ENCODE results near the gene RND1.
A peak's percentile ranks its signal among the peaks of the same experiment; 100 is the strongest.

The RND1 gene

GRCh38 chr12:48827026-48827425 is 38.6 kb downstream of the RND1 start:
- no peak for DNase-seq

GRCh38 chr12:48826209-48826855 is 39.3 kb downstream of the RND1 start:
- DNase-seq, result no peak

GRCh38 chr12:48824905-48825304 is 40.8 kb downstream of the RND1 start:
- no peak for DNase-seq

- peak; percentile 19 for DNase-seq
Measured at GRCh38 chr12:48824112-48824511, 41.6 kb downstream of the RND1 start.

GRCh38 chr12:48823281-48823680 is 42.4 kb downstream of the RND1 start:
- no peak for DNase-seq

GRCh38 chr12:48822711-48823110 is 43.0 kb downstream of the RND1 start:
- DNase-seq, result no peak

- no peak for DNase-seq
Measured at GRCh38 chr12:48822139-48822538, 43.5 kb downstream of the RND1 start.

- DNase-seq, result no peak
Measured at GRCh38 chr12:48819986-48820725, 45.5 kb downstream of the RND1 start.

GRCh38 chr12:48818831-48819590 is 46.7 kb downstream of the RND1 start:
- no peak for DNase-seq

- peak; percentile 74 for DNase-seq
Measured at GRCh38 chr12:48817873-48818830, 47.5 kb downstream of the RND1 start, which contains the start of gene CACNB3. TSS of gene CACNB3 (plus strand) at chr12:48818496. CDS start at chr12:48818930, 434 bp downstream.

GRCh38 chr12:48816143-48816854 is 49.4 kb downstream of the RND1 start:
- DNase-seq, result no peak

GRCh38 chr12:48815126-48816110 is 50.3 kb downstream of the RND1 start:
- DNase-seq, result peak; percentile 59

GRCh38 chr12:48814262-48815125 is 51.2 kb downstream of the RND1 start:
- DNase-seq, result peak; percentile 69

- DNase-seq, result no peak
Measured at GRCh38 chr12:48813465-48814261, 52.0 kb downstream of the RND1 start.

- DNase-seq, result no peak
Measured at GRCh38 chr12:48812389-48812788, 53.3 kb downstream of the RND1 start.

GRCh38 chr12:48811437-48812090 is 54.1 kb downstream of the RND1 start:
- DNase-seq, result no peak

- DNase-seq, result no peak
Measured at GRCh38 chr12:48810903-48811431, 54.7 kb downstream of the RND1 start.

GRCh38 chr12:48807981-48808380 is 57.7 kb downstream of the RND1 start:
- no peak for DNase-seq
